NCI-H1092 treated with DMSO at 0.1 percent for 48 hours (cell line): ENCODE measurements around the gene MAPK12.
"Not testable (repeated sequence)": the region's sequence is repeated elsewhere in the genome, so short reads cannot be mapped to it uniquely, and the experiment has no call there.

Source experiments
- DNase-seq: peaks from one replicate; lab custom pipeline; 2025; lab: John Stamatoyannopoulos, UW

MAPK12 gene

GRCh38 chr22:50282361-50283155 is 21.1 kb upstream of the MAPK12 start:
- DNase-seq, result no peak

GRCh38 chr22:50281957-50282356 is 20.5 kb upstream of the MAPK12 start:
- DNase-seq, result no peak

GRCh38 chr22:50281384-50281760 is 19.9 kb upstream of the MAPK12 start:
- no peak for DNase-seq

GRCh38 chr22:50280708-50281383 is 19.4 kb upstream of the MAPK12 start:
- DNase-seq, result no peak

GRCh38 chr22:50280022-50280707 is 18.7 kb upstream of the MAPK12 start:
- no peak for DNase-seq

GRCh38 chr22:50278956-50279619 is 17.6 kb upstream of the MAPK12 start:
- DNase-seq, result no peak

GRCh38 chr22:50278461-50278860 is 17.0 kb upstream of the MAPK12 start:
- DNase-seq, result no peak

- no peak for DNase-seq
These were observed 16.3 kb upstream of the MAPK12 start for GRCh38 chr22:50277761-50278160.

- DNase-seq, result no peak
These were observed 14.7 kb upstream of the MAPK12 start for GRCh38 chr22:50276143-50276542.

GRCh38 chr22:50275181-50276055 is 13.9 kb upstream of the MAPK12 start:
- DNase-seq, result no peak

GRCh38 chr22:50274771-50275170 is 13.3 kb upstream of the MAPK12 start:
- DNase-seq, result no peak

- no peak for DNase-seq
These were observed 12.8 kb upstream of the MAPK12 start for GRCh38 chr22:50274311-50274710.

GRCh38 chr22:50273781-50274180 is 12.3 kb upstream of the MAPK12 start:
- DNase-seq, result not testable (repeated sequence)

GRCh38 chr22:50273352-50273751 is 11.9 kb upstream of the MAPK12 start:
- DNase-seq, result not testable (repeated sequence)

GRCh38 chr22:50272044-50272802 is 10.7 kb upstream of the MAPK12 start:
- no peak for DNase-seq

GRCh38 chr22:50271519-50271970 is 10.1 kb upstream of the MAPK12 start:
- no peak for DNase-seq

- DNase-seq, result no peak
These were observed 9.3 kb upstream of the MAPK12 start for GRCh38 chr22:50270666-50271394.

- DNase-seq, result no peak
These were observed 8.6 kb upstream of the MAPK12 start, which contains the start of gene MAPK11 for GRCh38 chr22:50269970-50270665. Gene MAPK11 (minus strand): TSS chr22:50270380. CDS start chr22:50270292, 88 bp downstream.

GRCh38 chr22:50269573-50269969 is 8.1 kb upstream of the MAPK12 start:
- DNase-seq, result no peak
